HEK293 (cell line): ENCODE measurements around the gene SEZ6L.

Source experiments
- CTCF ChIA-PET: fragments of 350-600 bp; formaldehyde crosslinking; extraction: SDS; loops from one replicate; lab custom pipeline; 2021; ENCODE audit warnings: antibody characterized with exemption; lab: Yijun Ruan, JAX
- POLR2A ChIA-PET: fragments of 300-600 bp; formaldehyde crosslinking; extraction: SDS; loops from one replicate; lab custom pipeline; 2020; ENCODE audit warnings: antibody characterized with exemption, inconsistent platforms; lab: Yijun Ruan, JAX
- H3K27ac ChIP-seq: fragments of 200-500 bp; sonication (Bioruptor generic); 2 replicates; pipeline ENCODE4 v1.5.1; 2014; ENCODE audit warnings: low read depth, low read length, control low read depth, inconsistent platforms; ENCODE audit errors: extremely low read depth
- H3K36me3 ChIP-seq, 2 experiments: fragments of 200-500 bp in 1 of 2; sonication (Bioruptor generic) in 1 of 2; 1 replicate in 1 of 2; 2 replicates in 1 of 2; pipeline ENCODE4 v1.5.1; 2014 to 2017; ENCODE audit warnings: inconsistent platforms in 2 of 2, low read length in 2 of 2; ENCODE audit not compliant: control insufficient read depth in 2 of 2, insufficient read depth in 1 of 2
- H3K4me1 ChIP-seq: fragments of 200-500 bp; sonication (Bioruptor generic); 2 replicates; pipeline ENCODE4 v1.5.1; 2014; ENCODE audit warnings: mild to moderate bottlenecking, low read length, inconsistent platforms; ENCODE audit not compliant: control insufficient read depth, insufficient read depth
- H3K4me3 ChIP-seq: 2 replicates; pipeline ENCODE4 v1.5.1; 2011; ENCODE audit warnings: low read depth, mild to moderate bottlenecking, control low read depth, low read length, moderate library complexity
- H3K9me3 ChIP-seq: fragments of 200-500 bp; sonication (Bioruptor generic); 2 replicates; pipeline ENCODE4 v1.5.1; 2014; ENCODE audit warnings: low read depth, low read length, inconsistent platforms; ENCODE audit not compliant: control insufficient read depth, insufficient read depth
- CTCF ChIP-seq: fragments of 450-650 bp; formaldehyde crosslinking; IDR thresholded peaks from 2 replicates; pipeline ENCODE4 v1.5.1; 2016; ENCODE audit warnings: missing biosample characterization, missing genetic modification characterization
- EGR2 ChIP-seq: fragments of 450-650 bp; formaldehyde crosslinking; IDR thresholded peaks from 2 replicates; pipeline ENCODE4 v1.5.1; 2016; ENCODE audit warnings: low read depth, missing biosample characterization, missing genetic modification characterization
- GLIS1 ChIP-seq: fragments of 450-650 bp; formaldehyde crosslinking; IDR thresholded peaks from 2 replicates; pipeline ENCODE4 v1.5.1; 2016; ENCODE audit warnings: missing biosample characterization, missing genetic modification characterization
- INSM2 ChIP-seq: fragments of 450-650 bp; formaldehyde crosslinking; IDR thresholded peaks from 2 replicates; pipeline ENCODE4 v1.5.1; 2016; ENCODE audit warnings: missing biosample characterization, missing genetic modification characterization
- PATZ1 ChIP-seq: fragments of 450-650 bp; formaldehyde crosslinking; IDR thresholded peaks from 2 replicates; pipeline ENCODE4 v1.5.1; 2016; ENCODE audit warnings: missing biosample characterization, missing genetic modification characterization
- TCF7L2 ChIP-seq: IDR thresholded peaks from 2 replicates; pipeline ENCODE4 v1.6.1; 2011; ENCODE audit warnings: low read depth, mild to moderate bottlenecking, inconsistent platforms, low read length, moderate library complexity, borderline replicate concordance
- YY1 ChIP-seq: fragments of 450-650 bp; formaldehyde crosslinking; IDR thresholded peaks from 2 replicates; pipeline ENCODE4 v1.5.1; 2018; ENCODE audit warnings: missing biosample characterization, missing genetic modification characterization
- ZBTB6 ChIP-seq: fragments of 450-650 bp; formaldehyde crosslinking; IDR thresholded peaks from 2 replicates; pipeline ENCODE4 v1.5.1; 2017; ENCODE audit warnings: missing biosample characterization, missing genetic modification characterization
- ZFHX2 ChIP-seq: fragments of 450-650 bp; formaldehyde crosslinking; conservative IDR thresholded peaks from 2 replicates; pipeline ENCODE4 v1.5.1; 2016; ENCODE audit warnings: missing biosample characterization, missing genetic modification characterization
- ZNF121 ChIP-seq: fragments of 450-650 bp; formaldehyde crosslinking; IDR thresholded peaks from 2 replicates; pipeline ENCODE4 v1.5.1; 2016; ENCODE audit warnings: missing biosample characterization, missing genetic modification characterization
- ZNF133 ChIP-seq: fragments of 450-650 bp; formaldehyde crosslinking; IDR thresholded peaks from 2 replicates; pipeline ENCODE4 v1.5.1; 2016; ENCODE audit warnings: missing biosample characterization, missing genetic modification characterization
- ZNF184 ChIP-seq: fragments of 450-650 bp; IDR thresholded peaks from 2 replicates; pipeline ENCODE4 v1.5.1; 2018; ENCODE audit warnings: missing biosample characterization, mild to moderate bottlenecking, missing genetic modification characterization
- ZNF239 ChIP-seq: fragments of 450-650 bp; formaldehyde crosslinking; IDR thresholded peaks from 2 replicates; pipeline ENCODE4 v1.5.1; 2016; ENCODE audit warnings: missing biosample characterization, missing genetic modification characterization
- ZNF354C ChIP-seq: fragments of 450-650 bp; formaldehyde crosslinking; IDR thresholded peaks from 2 replicates; pipeline ENCODE4 v1.5.1; 2016; ENCODE audit warnings: missing biosample characterization, missing genetic modification characterization, low read depth, borderline replicate concordance
- ZNF416 ChIP-seq: fragments of 450-650 bp; formaldehyde crosslinking; IDR thresholded peaks from 2 replicates; pipeline ENCODE4 v1.5.1; 2016; ENCODE audit warnings: missing biosample characterization, missing genetic modification characterization
- ZNF521 ChIP-seq: fragments of 450-650 bp; formaldehyde crosslinking; IDR thresholded peaks from 2 replicates; pipeline ENCODE4 v1.5.1; 2017; ENCODE audit warnings: missing biosample characterization, mild to moderate bottlenecking, missing genetic modification characterization
- ZNF610 ChIP-seq: fragments of 450-650 bp; formaldehyde crosslinking; IDR thresholded peaks from 2 replicates; pipeline ENCODE4 v1.5.1; 2016; ENCODE audit warnings: missing biosample characterization, missing genetic modification characterization, borderline replicate concordance
- ZNF654 ChIP-seq: fragments of 450-650 bp; formaldehyde crosslinking; IDR thresholded peaks from 2 replicates; pipeline ENCODE4 v1.5.1; 2016; ENCODE audit warnings: low read depth, missing biosample characterization, missing genetic modification characterization
- ZNF747 ChIP-seq: fragments of 450-650 bp; formaldehyde crosslinking; IDR thresholded peaks from 2 replicates; pipeline ENCODE4 v1.5.1; 2016; ENCODE audit warnings: missing biosample characterization, missing genetic modification characterization
- ZSCAN23 ChIP-seq: fragments of 450-650 bp; formaldehyde crosslinking; IDR thresholded peaks from 2 replicates; pipeline ENCODE4 v1.5.1; 2016; ENCODE audit warnings: missing biosample characterization, missing genetic modification characterization
- TF ChIP-seq, protein P1 (sequence below): fragments of 450-650 bp; formaldehyde crosslinking; IDR thresholded peaks from 2 replicates; pipeline ENCODE4 v1.5.1; 2016; ENCODE audit warnings: missing biosample characterization, missing genetic modification characterization, borderline replicate concordance
- TF ChIP-seq, protein P2 (sequence below): fragments of 450-650 bp; formaldehyde crosslinking; IDR thresholded peaks from 2 replicates; pipeline ENCODE4 v1.5.1; 2016; ENCODE audit warnings: missing biosample characterization, missing genetic modification characterization
- TF ChIP-seq, protein P3 (sequence below): sonication (generic); formaldehyde crosslinking; IDR thresholded peaks from 2 replicates; pipeline ENCODE4 v1.8.1; 2022; ENCODE audit warnings: mild to moderate bottlenecking, moderate library complexity, missing genetic modification reagents
- TF ChIP-seq, protein P4 (sequence below): fragments of 450-650 bp; formaldehyde crosslinking; optimal IDR thresholded peaks from 2 replicates; pipeline ENCODE3; 2016; ENCODE audit warnings: missing biosample characterization, mild to moderate bottlenecking, missing genetic modification characterization

Gene SEZ6L

GRCh38 chr22:26367402-26368245 lies 198.4 kb downstream of the SEZ6L start:
- ChIA-PET POLR2A (no interaction called here), CTCF (interaction anchor here (0.6 to 12.1 kb wide), 33 partner anchors 11 to 1141 kb away, joined by 3 to 226 read pairs (median 4); no protein-coding TSS in a partner anchor)
- no peaks in the 10 kb centered on the region for H3K36me3 ChIP-seq
- no peak overlapping the region for H3K27ac ChIP-seq
- no peaks in the 10 kb centered on the region for H3K4me1 ChIP-seq
- H3K4me3 ChIP-seq = no peak overlapping the region
- no peaks in the 10 kb centered on the region for H3K9me3 ChIP-seq
- TF ChIP-seq ZNF747 (tag by site-specific recombination) (no peak), ZNF610 (tag by site-specific recombination) (no peak), ZNF416 (tag by site-specific recombination) (no peak), GLIS1 (tag by site-specific recombination) (0 out of 2 replicates have a peak, but pooled peaks have one; percentile 15), CTCF (tag by site-specific recombination) (peak; percentile 68), ZBTB6 (tag by site-specific recombination) (no peak), ZNF133 (tag by site-specific recombination) (no peak), ZNF184 (tag by site-specific recombination) (no peak), ZNF121 (tag by site-specific recombination) (peak; percentile 72; the same call in 1 of the 2 replicates), TCF7L2 (no peak), ZNF239 (tag by site-specific recombination) (no peak), YY1 (tag by site-specific recombination) (no peak), ZNF654 (peak; percentile 32), PATZ1 (0 out of 2 replicates have a peak, but pooled peaks have one; percentile 28), ZFHX2 (tag by site-specific recombination) (peak; percentile 66), INSM2 (tag by site-specific recombination) (no peak), EGR2 (tag by site-specific recombination) (peak; percentile 54), ZSCAN23 (tag by site-specific recombination) (no peak), ZNF521 (no peak), ZNF354C (no peak)
- TF ChIP-seq, protein P1, sequence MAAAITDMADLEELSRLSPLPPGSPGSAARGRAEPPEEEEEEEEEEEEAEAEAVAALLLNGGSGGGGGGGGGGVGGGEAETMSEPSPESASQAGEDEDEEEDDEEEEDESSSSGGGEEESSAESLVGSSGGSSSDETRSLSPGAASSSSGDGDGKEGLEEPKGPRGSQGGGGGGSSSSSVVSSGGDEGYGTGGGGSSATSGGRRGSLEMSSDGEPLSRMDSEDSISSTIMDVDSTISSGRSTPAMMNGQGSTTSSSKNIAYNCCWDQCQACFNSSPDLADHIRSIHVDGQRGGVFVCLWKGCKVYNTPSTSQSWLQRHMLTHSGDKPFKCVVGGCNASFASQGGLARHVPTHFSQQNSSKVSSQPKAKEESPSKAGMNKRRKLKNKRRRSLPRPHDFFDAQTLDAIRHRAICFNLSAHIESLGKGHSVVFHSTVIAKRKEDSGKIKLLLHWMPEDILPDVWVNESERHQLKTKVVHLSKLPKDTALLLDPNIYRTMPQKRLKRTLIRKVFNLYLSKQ (tag by site-specific recombination) = no peak
- TF ChIP-seq, protein P2, sequence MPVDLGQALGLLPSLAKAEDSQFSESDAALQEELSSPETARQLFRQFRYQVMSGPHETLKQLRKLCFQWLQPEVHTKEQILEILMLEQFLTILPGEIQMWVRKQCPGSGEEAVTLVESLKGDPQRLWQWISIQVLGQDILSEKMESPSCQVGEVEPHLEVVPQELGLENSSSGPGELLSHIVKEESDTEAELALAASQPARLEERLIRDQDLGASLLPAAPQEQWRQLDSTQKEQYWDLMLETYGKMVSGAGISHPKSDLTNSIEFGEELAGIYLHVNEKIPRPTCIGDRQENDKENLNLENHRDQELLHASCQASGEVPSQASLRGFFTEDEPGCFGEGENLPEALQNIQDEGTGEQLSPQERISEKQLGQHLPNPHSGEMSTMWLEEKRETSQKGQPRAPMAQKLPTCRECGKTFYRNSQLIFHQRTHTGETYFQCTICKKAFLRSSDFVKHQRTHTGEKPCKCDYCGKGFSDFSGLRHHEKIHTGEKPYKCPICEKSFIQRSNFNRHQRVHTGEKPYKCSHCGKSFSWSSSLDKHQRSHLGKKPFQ (tag by site-specific recombination) = no peak
- TF ChIP-seq, protein P3, sequence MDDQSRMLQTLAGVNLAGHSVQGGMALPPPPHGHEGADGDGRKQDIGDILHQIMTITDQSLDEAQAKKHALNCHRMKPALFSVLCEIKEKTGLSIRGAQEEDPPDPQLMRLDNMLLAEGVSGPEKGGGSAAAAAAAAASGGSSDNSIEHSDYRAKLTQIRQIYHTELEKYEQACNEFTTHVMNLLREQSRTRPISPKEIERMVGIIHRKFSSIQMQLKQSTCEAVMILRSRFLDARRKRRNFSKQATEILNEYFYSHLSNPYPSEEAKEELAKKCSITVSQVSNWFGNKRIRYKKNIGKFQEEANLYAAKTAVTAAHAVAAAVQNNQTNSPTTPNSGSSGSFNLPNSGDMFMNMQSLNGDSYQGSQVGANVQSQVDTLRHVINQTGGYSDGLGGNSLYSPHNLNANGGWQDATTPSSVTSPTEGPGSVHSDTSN (CRISPR knock-in tag) = no peak
- TF ChIP-seq, protein P4, sequence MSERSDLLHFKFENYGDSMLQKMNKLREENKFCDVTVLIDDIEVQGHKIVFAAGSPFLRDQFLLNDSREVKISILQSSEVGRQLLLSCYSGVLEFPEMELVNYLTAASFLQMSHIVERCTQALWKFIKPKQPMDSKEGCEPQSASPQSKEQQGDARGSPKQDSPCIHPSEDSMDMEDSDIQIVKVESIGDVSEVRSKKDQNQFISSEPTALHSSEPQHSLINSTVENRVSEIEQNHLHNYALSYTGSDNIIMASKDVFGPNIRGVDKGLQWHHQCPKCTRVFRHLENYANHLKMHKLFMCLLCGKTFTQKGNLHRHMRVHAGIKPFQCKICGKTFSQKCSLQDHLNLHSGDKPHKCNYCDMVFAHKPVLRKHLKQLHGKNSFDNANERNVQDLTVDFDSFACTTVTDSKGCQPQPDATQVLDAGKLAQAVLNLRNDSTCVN (tag by site-specific recombination) = no peak
